HepG2 (cell line): ENCODE results near the gene SNX11. TPM values are rescaled to one million over a fixed set of nuclear protein-coding genes. Genes with fewer than 3 reads are reported as not detected.

Source experiments
- KLF12 ChIP-seq: sonication (generic); formaldehyde crosslinking; IDR thresholded peaks from 2 replicates; pipeline ENCODE4 v1.4.0; 2020; ENCODE audit warnings: missing genetic modification reagents, borderline replicate concordance
- MAF1 ChIP-seq: sonication (generic); formaldehyde crosslinking; IDR thresholded peaks from 2 replicates; pipeline ENCODE4 v1.5.0; 2020; ENCODE audit warnings: missing genetic modification reagents, borderline replicate concordance
- MED1 ChIP-seq: sonication (generic); formaldehyde crosslinking; IDR thresholded peaks from 2 replicates; pipeline ENCODE4 v1.4.0; 2020; ENCODE audit warnings: missing genetic modification reagents
- NRL ChIP-seq: sonication (generic); formaldehyde crosslinking; IDR thresholded peaks from 2 replicates; pipeline ENCODE4 v1.5.0; 2020; ENCODE audit warnings: missing genetic modification reagents, mild to moderate bottlenecking, moderate library complexity, borderline replicate concordance
- PHB2 ChIP-seq: fragments of 450-650 bp; IDR thresholded peaks from 2 replicates; pipeline ENCODE4 v1.6.1; 2018; ENCODE audit not compliant: partially characterized antibody
- PHF5A ChIP-seq: IDR thresholded peaks from one replicate; pipeline ENCODE4 v1.6.1; 2018; ENCODE audit warnings: low read depth, missing genetic modification reagents; ENCODE audit not compliant: unreplicated experiment
- RBFOX2 ChIP-seq: fragments of 200-400 bp; formaldehyde crosslinking; IDR thresholded peaks from 2 replicates; pipeline ENCODE4 v1.6.1; 2017; ENCODE audit warnings: low read depth, mild to moderate bottlenecking, low read length
- REPIN1 ChIP-seq: sonication (generic); formaldehyde crosslinking; IDR thresholded peaks from 2 replicates; pipeline ENCODE4 v1.8.0; 2022; ENCODE audit warnings: missing genetic modification reagents, low read depth, mild to moderate bottlenecking, borderline replicate concordance
- SALL2 ChIP-seq: sonication (generic); formaldehyde crosslinking; IDR thresholded peaks from 2 replicates; pipeline ENCODE4 v1.8.1; 2023; ENCODE audit warnings: mild to moderate bottlenecking, missing genetic modification reagents, inconsistent platforms
- SCMH1 ChIP-seq: sonication (generic); formaldehyde crosslinking; IDR thresholded peaks from 2 replicates; pipeline ENCODE4 v1.9.0; 2021; ENCODE audit warnings: missing genetic modification reagents, mild to moderate bottlenecking, borderline replicate concordance
- SOX5 ChIP-seq: IDR thresholded peaks from 2 replicates; pipeline ENCODE4 v1.6.1; 2016; ENCODE audit warnings: borderline replicate concordance
- SP4 ChIP-seq: sonication (generic); formaldehyde crosslinking; IDR thresholded peaks from 2 replicates; pipeline ENCODE4 v1.8.1; 2023; ENCODE audit warnings: mild to moderate bottlenecking, missing genetic modification reagents
- TSC22D2 ChIP-seq: sonication (generic); formaldehyde crosslinking; IDR thresholded peaks from 2 replicates; pipeline ENCODE4 v1.5.1; 2020; ENCODE audit warnings: missing genetic modification reagents, mild to moderate bottlenecking, borderline replicate concordance
- ZMYM4 ChIP-seq: sonication (generic); formaldehyde crosslinking; IDR thresholded peaks from 2 replicates; pipeline ENCODE4 v1.8.1; 2023; ENCODE audit warnings: mild to moderate bottlenecking, missing genetic modification reagents
- ZNF430 ChIP-seq: sonication (generic); formaldehyde crosslinking; IDR thresholded peaks from 2 replicates; pipeline ENCODE4 v1.9.0; 2021; ENCODE audit warnings: mild to moderate bottlenecking, missing genetic modification reagents
- ZNF460 ChIP-seq: sonication (generic); formaldehyde crosslinking; IDR thresholded peaks from 2 replicates; pipeline ENCODE4 v1.5.1; 2020; ENCODE audit warnings: missing genetic modification reagents, mild to moderate bottlenecking, borderline replicate concordance
- ZNF510 ChIP-seq: sonication (generic); formaldehyde crosslinking; IDR thresholded peaks from 2 replicates; pipeline ENCODE4 v1.4.0; 2020; ENCODE audit warnings: low read depth, mild to moderate bottlenecking, missing genetic modification reagents
- ZNF772 ChIP-seq: sonication (generic); formaldehyde crosslinking; IDR thresholded peaks from 2 replicates; pipeline ENCODE4 v1.5.0; 2020; ENCODE audit warnings: mild to moderate bottlenecking, missing genetic modification reagents
- ZSCAN20 ChIP-seq: sonication (generic); formaldehyde crosslinking; IDR thresholded peaks from 2 replicates; pipeline ENCODE4 v1.4.0; 2020; ENCODE audit warnings: missing genetic modification reagents, mild to moderate bottlenecking, borderline replicate concordance
- ZSCAN31 ChIP-seq: sonication (generic); formaldehyde crosslinking; IDR thresholded peaks from 2 replicates; pipeline ENCODE4 v1.5.0; 2020; ENCODE audit warnings: low read depth, mild to moderate bottlenecking, missing genetic modification reagents
- polyA plus RNA-seq, 8 experiments: library from polyadenylated mRNA; depleted of rRNA in 3 of 8; stranded (reverse) in 7 of 8; unstranded in 1 of 8; fragments of >200 nt; fragmentation: Illumina TruSeq in 4 of 8; extraction: Trizol in 4 of 8; gene quantifications; 2 replicates each; pipeline versions ENCODE4 v1.2.1 to v1.2.3, GENCODE V29; 2011 to 2016; ENCODE audit warnings: low read depth in 4 of 8, missing spikeins in 1 of 8, mixed read lengths in 1 of 8; ENCODE audit not compliant: insufficient read depth in 1 of 8
- total RNA-seq, 5 experiments: library from RNA; depleted of rRNA; stranded (reverse); fragments of >200 nt; fragmentation: Illumina TruSeq; extraction: Trizol; gene quantifications; 2 replicates each; pipeline ENCODE4 v1.2.3, GENCODE V29; 2016; ENCODE audit warnings: low read depth in 1 of 5
- TF ChIP-seq, protein P1 (sequence below): IDR thresholded peaks from 2 replicates; pipeline ENCODE4 v1.6.1; 2018; ENCODE audit warnings: missing genetic modification reagents, mild to moderate bottlenecking, missing compliant biosample characterization
- TF ChIP-seq, protein P2 (sequence below): sonication (generic); IDR thresholded peaks from 2 replicates; pipeline ENCODE4 v1.6.1; 2016; ENCODE audit warnings: low read depth, borderline replicate concordance
- TF ChIP-seq, protein P3 (sequence below): IDR thresholded peaks from 2 replicates; pipeline ENCODE4 v1.4.0; 2020; ENCODE audit warnings: mild to moderate bottlenecking, missing genetic modification reagents

SNX11 gene
- total and polyA plus RNA-seq, 2 of the 13 experiments (the other 11 are each of a cell fraction or from before 2014, with no cell fraction given), result 12.9 to 14.0 TPM

DNA sequence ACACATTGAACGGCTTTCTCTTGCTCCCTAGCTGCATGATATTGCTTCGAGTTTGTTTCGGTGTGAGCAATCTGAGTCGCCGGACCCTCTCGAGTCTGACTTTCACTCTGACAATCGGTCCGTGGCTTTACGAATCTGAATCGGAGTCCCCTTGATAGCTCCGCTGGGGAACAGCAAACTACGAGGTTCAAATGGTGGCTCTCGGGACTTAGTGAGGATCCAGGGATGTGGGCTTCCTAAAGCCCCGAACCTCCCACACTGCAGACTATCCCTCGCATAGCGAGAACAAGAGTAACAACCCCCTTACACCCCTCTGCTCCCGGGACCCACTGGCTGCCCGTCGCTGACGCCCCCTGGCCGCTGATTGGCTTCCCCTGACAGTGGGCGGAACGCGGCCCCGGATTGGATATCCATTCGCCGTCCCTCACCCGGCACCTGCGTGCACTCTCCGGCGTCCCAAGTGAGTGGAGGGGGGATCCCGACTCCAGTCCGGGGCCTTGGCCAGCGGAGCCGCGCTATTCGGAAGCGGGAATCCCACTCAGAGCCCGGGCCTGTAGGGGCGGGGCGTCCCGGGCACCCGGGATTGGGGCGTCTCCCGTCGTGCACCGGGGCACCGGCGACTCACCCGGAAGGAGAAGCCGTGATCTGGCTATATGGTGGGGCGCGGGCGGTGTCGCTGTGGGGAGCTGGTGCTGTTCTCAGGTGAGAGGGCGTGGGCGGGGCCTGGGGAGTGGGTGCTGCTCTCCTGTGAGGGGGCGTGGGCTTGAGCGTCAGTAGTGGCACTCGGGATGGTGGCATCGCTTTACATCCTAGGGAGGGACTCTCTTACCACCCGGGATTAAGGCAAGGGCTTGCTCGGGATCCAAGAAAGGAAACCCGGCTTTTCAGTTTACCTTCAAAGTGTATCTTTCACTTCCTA lies at the start of gene SNX11 (continued):
- TF ChIP-seq ZNF510 (CRISPR knock-in tag) (peak; percentile 19; the same call in 1 of the 2 replicates), ZNF772 (CRISPR knock-in tag) (peak; percentile 95), ZSCAN31 (CRISPR knock-in tag) (peak; percentile 98; the same call in 1 of the 2 replicates), NRL (peak; percentile 85; the same call in 1 of the 2 replicates), ZNF460 (CRISPR knock-in tag) (peak; percentile 47; the same call in 1 of the 2 replicates), PHF5A (peak; percentile 62), REPIN1 (peak; percentile 85; the same call in 1 of the 2 replicates), RBFOX2 (peak; percentile 90), KLF12 (CRISPR knock-in tag) (peak; percentile 77; the same call in 1 of the 2 replicates), ZNF430 (CRISPR knock-in tag) (peak; percentile 52; the same call in 1 of the 2 replicates), SP4 (peak; percentile 80), MAF1 (CRISPR knock-in tag) (peak; percentile 67; the same call in 1 of the 2 replicates), SALL2 (peak; percentile 77), SOX5 (CRISPR knock-in tag) (peak; percentile 33), MED1 (CRISPR knock-in tag) (peak; percentile 64), PHB2 (no peak), TSC22D2 (CRISPR knock-in tag) (peak; percentile 60; the same call in 1 of the 2 replicates), ZMYM4 (peak; percentile 72), SCMH1 (no peak), ZSCAN20 (peak; percentile 67; the same call in 1 of the 2 replicates)
- TF ChIP-seq, protein P1, sequence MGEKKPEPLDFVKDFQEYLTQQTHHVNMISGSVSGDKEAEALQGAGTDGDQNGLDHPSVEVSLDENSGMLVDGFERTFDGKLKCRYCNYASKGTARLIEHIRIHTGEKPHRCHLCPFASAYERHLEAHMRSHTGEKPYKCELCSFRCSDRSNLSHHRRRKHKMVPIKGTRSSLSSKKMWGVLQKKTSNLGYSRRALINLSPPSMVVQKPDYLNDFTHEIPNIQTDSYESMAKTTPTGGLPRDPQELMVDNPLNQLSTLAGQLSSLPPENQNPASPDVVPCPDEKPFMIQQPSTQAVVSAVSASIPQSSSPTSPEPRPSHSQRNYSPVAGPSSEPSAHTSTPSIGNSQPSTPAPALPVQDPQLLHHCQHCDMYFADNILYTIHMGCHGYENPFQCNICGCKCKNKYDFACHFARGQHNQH (CRISPR knock-in tag), result peak; percentile 58; the same call in 1 of the 2 replicates
- TF ChIP-seq, protein P2, sequence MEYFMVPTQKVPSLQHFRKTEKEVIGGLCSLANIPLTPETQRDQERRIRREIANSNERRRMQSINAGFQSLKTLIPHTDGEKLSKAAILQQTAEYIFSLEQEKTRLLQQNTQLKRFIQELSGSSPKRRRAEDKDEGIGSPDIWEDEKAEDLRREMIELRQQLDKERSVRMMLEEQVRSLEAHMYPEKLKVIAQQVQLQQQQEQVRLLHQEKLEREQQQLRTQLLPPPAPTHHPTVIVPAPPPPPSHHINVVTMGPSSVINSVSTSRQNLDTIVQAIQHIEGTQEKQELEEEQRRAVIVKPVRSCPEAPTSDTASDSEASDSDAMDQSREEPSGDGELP, result peak; percentile 85
- TF ChIP-seq, protein P3, sequence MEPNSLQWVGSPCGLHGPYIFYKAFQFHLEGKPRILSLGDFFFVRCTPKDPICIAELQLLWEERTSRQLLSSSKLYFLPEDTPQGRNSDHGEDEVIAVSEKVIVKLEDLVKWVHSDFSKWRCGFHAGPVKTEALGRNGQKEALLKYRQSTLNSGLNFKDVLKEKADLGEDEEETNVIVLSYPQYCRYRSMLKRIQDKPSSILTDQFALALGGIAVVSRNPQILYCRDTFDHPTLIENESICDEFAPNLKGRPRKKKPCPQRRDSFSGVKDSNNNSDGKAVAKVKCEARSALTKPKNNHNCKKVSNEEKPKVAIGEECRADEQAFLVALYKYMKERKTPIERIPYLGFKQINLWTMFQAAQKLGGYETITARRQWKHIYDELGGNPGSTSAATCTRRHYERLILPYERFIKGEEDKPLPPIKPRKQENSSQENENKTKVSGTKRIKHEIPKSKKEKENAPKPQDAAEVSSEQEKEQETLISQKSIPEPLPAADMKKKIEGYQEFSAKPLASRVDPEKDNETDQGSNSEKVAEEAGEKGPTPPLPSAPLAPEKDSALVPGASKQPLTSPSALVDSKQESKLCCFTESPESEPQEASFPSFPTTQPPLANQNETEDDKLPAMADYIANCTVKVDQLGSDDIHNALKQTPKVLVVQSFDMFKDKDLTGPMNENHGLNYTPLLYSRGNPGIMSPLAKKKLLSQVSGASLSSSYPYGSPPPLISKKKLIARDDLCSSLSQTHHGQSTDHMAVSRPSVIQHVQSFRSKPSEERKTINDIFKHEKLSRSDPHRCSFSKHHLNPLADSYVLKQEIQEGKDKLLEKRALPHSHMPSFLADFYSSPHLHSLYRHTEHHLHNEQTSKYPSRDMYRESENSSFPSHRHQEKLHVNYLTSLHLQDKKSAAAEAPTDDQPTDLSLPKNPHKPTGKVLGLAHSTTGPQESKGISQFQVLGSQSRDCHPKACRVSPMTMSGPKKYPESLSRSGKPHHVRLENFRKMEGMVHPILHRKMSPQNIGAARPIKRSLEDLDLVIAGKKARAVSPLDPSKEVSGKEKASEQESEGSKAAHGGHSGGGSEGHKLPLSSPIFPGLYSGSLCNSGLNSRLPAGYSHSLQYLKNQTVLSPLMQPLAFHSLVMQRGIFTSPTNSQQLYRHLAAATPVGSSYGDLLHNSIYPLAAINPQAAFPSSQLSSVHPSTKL (CRISPR knock-in tag), result peak; percentile 36; the same call in 1 of the 2 replicates
